ENCODE results near the gene TNNC2. TPM values are rescaled to one million over a fixed set of nuclear protein-coding genes. Genes with fewer than 3 reads are reported as not detected.

The TNNC2 gene
- total and polyA plus RNA-seq, 2 donors (not counting 3 experiments of a cell fraction or from before 2014, with no cell fraction given): 0.26 TPM; not detected in 1

- POLR2A ChIA-PET: no interaction called here
These were observed 600 bp upstream of the TNNC2 start for GRCh38 chr20:45827712-45828111.

GRCh38 chr20:45826381-45827019 is 612 bp downstream of the TNNC2 start:
- peaks cover 4% of the 10 kb centered on the region for H3K4me1 ChIP-seq (ENCODE audit: control insufficient read depth, extremely low read depth, insufficient read depth, low read length)
- TF ChIP-seq POLR2A (IDR thresholded peaks at IDR 0.05; ENCODE audit: low read depth, low read length): no peak
- no peak for TF ChIP-seq EZH2 (IDR thresholded peaks at IDR 0.05; ENCODE audit: borderline replicate concordance, low read depth, low read length, severe bottlenecking)
- no peak for TF ChIP-seq MAX (IDR thresholded peaks at IDR 0.05; ENCODE audit: insufficient read depth, insufficient read length)
- TF ChIP-seq JUN (IDR thresholded peaks at IDR 0.05; ENCODE audit: borderline replicate concordance, insufficient read depth, insufficient read length, low read depth): no peak
- no peak for TF ChIP-seq POLR2AphosphoS5 (IDR thresholded peaks at IDR 0.05; ENCODE audit: insufficient read depth, low read depth, low read length)
- no peak for TF ChIP-seq MYC (IDR thresholded peaks at IDR 0.05; ENCODE audit: low read depth, low read length)
- TF ChIP-seq CTCF (IDR thresholded peaks at IDR 0.05; ENCODE audit: extremely low read depth in 1 of 2, insufficient read depth in 1 of 2, low read depth in 1 of 2, low read length in 2 of 2): no peak
- no peak for TF ChIP-seq GATA2 (IDR thresholded peaks at IDR 0.05; ENCODE audit: insufficient read depth, insufficient read length, low read depth, low read length)
- peaks cover 11 to 16% of the 10 kb centered on the region in 2 experiments for H3K27me3 ChIP-seq (ENCODE audit: control insufficient read depth in 2 of 2, insufficient read depth in 2 of 2, low read length in 2 of 2)
- H3K36me3 ChIP-seq (ENCODE audit: control insufficient read depth in 2 of 2, extremely low read depth in 1 of 2, insufficient read depth in 2 of 2, low read length in 2 of 2): no peaks in the 10 kb centered on the region
- no peak overlapping the region for H3K4me2 ChIP-seq (ENCODE audit: insufficient read depth, low read length)
- CTCF ChIA-PET: interaction anchor here (0.9 to 1.6 kb wide), 6 partner anchors 11 to 197 kb away, joined by 3 to 10 read pairs (median 3); no protein-coding TSS in a partner anchor
- no peak overlapping the region for H3K4me3 ChIP-seq (replicated peaks in 1 of 3; ENCODE audit: insufficient read depth in 1 of 3, low read depth in 1 of 3, low read length in 3 of 3)
- no peak overlapping the region for H2AFZ ChIP-seq (ENCODE audit: low read depth, low read length)
- no peaks in the 10 kb centered on the region for H4K20me1 ChIP-seq (replicated peaks; ENCODE audit: control insufficient read depth, extremely low read depth, insufficient read depth, low read length)
- no peak overlapping the region for H3K9ac ChIP-seq (replicated peaks; ENCODE audit: extremely low read depth, insufficient read depth, low read length)
- intact Hi-C loops (cut with micrococcal nuclease): no loop called here
- H3K9me3 ChIP-seq (replicated peaks; ENCODE audit: control insufficient read depth, insufficient read depth, low read length): no peaks in the 10 kb centered on the region
- no TSS peak for BruUV-seq (replicated peaks)
- no peaks in the 10 kb centered on the region for H3K79me2 ChIP-seq (ENCODE audit: control insufficient read depth, insufficient read depth, low read length)
- no peak for FAIRE-seq
- H3K9me1 ChIP-seq (replicated peaks; ENCODE audit: control insufficient read depth, extremely low read depth, insufficient read depth, low read length): no peaks in the 10 kb centered on the region
- dilution Hi-C loops (cut with MboI; ENCODE audit: extremely low pct_ligation_motif_present, low sequenced_read_pairs): no loop called here
- no peak for DNase-seq (ENCODE audit: low read depth, low spot score)
- H3K27ac ChIP-seq (ENCODE audit: insufficient read depth, low read depth, low read length): no peak overlapping the region
- POLR2A ChIA-PET: no interaction called here

More at GRCh38 chr20:45827712-45828111, 600 bp upstream of the TNNC2 start:
- CTCF ChIA-PET: interaction anchor here (1.0 kb wide), 1 partner anchor 143 kb away, joined by 3 read pairs; no protein-coding TSS in a partner anchor
- Histone ChIP-seq H3K36me3 (ENCODE audit: control insufficient read depth in 2 of 2, extremely low read depth in 1 of 2, insufficient read depth in 2 of 2, low read length in 2 of 2) (no peaks in the 10 kb centered on the region), H3K9ac (replicated peaks; ENCODE audit: extremely low read depth, insufficient read depth, low read length) (no peak overlapping the region), H2AFZ (ENCODE audit: low read depth, low read length) (no peak overlapping the region), H3K4me1 (ENCODE audit: control insufficient read depth, extremely low read depth, insufficient read depth, low read length) (peaks cover 4% of the 10 kb centered on the region), H3K27me3 (ENCODE audit: control insufficient read depth in 2 of 2, insufficient read depth in 2 of 2, low read length in 2 of 2) (peaks cover 6 to 11% of the 10 kb centered on the region in 2 experiments), H3K4me2 (ENCODE audit: insufficient read depth, low read length) (no peak overlapping the region), H3K9me1 (replicated peaks; ENCODE audit: control insufficient read depth, extremely low read depth, insufficient read depth, low read length) (no peaks in the 10 kb centered on the region), H3K79me2 (ENCODE audit: control insufficient read depth, insufficient read depth, low read length) (no peaks in the 10 kb centered on the region), H4K20me1 (replicated peaks; ENCODE audit: control insufficient read depth, extremely low read depth, insufficient read depth, low read length) (no peaks in the 10 kb centered on the region), H3K4me3 (replicated peaks in 1 of 3; ENCODE audit: insufficient read depth in 1 of 3, low read depth in 1 of 3, low read length in 3 of 3) (no peak overlapping the region), H3K27ac (ENCODE audit: insufficient read depth, low read depth, low read length) (no peak overlapping the region), H3K9me3 (replicated peaks; ENCODE audit: control insufficient read depth, insufficient read depth, low read length) (no peaks in the 10 kb centered on the region)
- intact Hi-C loops (cut with micrococcal nuclease) (no loop called here), dilution Hi-C loops (cut with MboI; ENCODE audit: extremely low pct_ligation_motif_present, low sequenced_read_pairs) (no loop called here)
- DNase-seq (ENCODE audit: low read depth, low spot score) (no peak), FAIRE-seq (no peak)
- no TSS peak for BruUV-seq (replicated peaks)
- no peak for TF ChIP-seq POLR2A (IDR thresholded peaks at IDR 0.05; ENCODE audit: low read depth, low read length)
- no peak for TF ChIP-seq POLR2AphosphoS5 (IDR thresholded peaks at IDR 0.05; ENCODE audit: insufficient read depth, low read depth, low read length)

All from endothelial cell of umbilical vein (primary cell).